DMS153 treated with DMSO at 0.1 percent for 48 hours (cell line): ENCODE data around the gene POPDC3.
A peak's percentile ranks its signal among the peaks of the same experiment; 100 is the strongest.
"Not testable (repeated sequence)": the region's sequence is repeated elsewhere in the genome, so short reads cannot be mapped to it uniquely, and the experiment has no call there.

Source experiments
- DNase-seq: peaks from one replicate; lab custom pipeline; 2025; ENCODE audit not compliant: unreplicated experiment; lab: John Stamatoyannopoulos, UW

Gene POPDC3, protein sequence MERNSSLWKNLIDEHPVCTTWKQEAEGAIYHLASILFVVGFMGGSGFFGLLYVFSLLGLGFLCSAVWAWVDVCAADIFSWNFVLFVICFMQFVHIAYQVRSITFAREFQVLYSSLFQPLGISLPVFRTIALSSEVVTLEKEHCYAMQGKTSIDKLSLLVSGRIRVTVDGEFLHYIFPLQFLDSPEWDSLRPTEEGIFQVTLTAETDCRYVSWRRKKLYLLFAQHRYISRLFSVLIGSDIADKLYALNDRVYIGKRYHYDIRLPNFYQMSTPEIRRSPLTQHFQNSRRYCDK

DNA sequence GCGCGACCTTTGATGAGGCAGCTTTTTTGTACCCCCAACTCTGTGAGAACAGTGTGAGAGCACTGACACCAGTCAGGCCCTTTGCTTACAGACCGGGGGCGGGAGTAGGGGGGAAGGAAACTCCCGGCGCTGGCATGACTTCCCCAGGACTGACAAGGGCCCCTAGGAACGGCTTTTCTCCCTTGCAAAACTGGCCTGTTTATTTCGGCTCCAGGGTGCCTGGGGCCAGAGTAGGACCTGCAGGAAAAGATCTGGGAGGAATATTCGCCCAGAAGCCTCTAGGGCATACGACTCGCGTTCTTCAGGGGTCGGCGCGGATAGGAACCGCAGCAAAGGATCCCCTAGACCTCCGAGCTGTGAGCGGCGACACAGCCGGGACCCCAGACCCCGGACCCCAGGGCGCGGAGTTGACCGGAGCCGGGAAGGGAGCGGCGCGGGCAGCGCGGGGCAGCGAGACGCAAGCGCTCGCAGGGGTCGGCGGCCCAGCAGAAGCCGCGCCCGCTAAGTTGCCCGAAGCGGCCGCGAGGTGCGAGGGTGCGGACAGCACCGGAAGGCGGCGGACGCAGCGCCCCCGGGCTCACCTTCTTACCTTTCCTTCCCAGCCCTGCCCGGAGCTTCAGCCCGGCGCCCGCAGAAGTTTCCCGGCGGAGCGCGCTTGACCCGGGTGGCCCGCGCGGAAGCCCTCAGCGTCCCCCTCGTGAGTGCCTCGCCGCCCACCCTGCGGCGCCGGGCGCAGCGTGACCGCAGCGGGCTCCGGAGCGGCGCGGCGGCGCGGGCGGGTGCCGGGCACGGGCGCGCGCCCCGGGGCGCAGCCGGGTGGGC, at the start of gene POPDC3:
Gene POPDC3 (minus strand): TSS at position 771 of the 822 bp plus-strand sequence. CDS start 18,105 bp downstream, outside the sequence.
- DNase-seq = peak; percentile 19

- DNase-seq = no peak
Observed at GRCh38 chr6:105227295-105227767, 47.5 kb upstream of the POPDC3 start.

- no peak for DNase-seq
Observed at GRCh38 chr6:105226598-105227294, 46.9 kb upstream of the POPDC3 start.

- no peak for DNase-seq
Observed at GRCh38 chr6:105223242-105223641, 43.4 kb upstream of the POPDC3 start.

GRCh38 chr6:105221219-105221618, 41.4 kb upstream of the POPDC3 start:
- DNase-seq = not testable (repeated sequence)

DNA sequence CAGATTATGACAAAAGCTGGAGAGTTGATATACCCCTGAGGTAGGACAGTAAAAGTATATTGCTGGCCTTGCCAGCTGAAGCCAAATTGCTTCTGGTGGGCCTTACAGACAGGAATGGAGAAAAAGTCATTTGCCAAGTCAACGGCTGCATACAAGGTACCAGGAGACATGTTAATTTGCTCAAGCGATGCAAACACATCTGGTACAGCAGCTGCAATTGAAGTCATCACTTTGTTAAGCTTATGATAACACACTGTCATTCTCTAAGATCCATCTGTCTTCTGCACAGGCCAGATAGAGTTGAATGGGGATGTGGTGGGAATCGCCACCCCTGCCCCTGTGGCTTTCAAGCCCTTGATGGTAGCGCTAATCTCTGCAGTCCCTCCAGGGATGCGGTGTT, 40.4 kb upstream of the POPDC3 start:
- no peak for DNase-seq

- DNase-seq = not testable (repeated sequence)
Observed at GRCh38 chr6:105219218-105219617, 39.4 kb upstream of the POPDC3 start.

DNA sequence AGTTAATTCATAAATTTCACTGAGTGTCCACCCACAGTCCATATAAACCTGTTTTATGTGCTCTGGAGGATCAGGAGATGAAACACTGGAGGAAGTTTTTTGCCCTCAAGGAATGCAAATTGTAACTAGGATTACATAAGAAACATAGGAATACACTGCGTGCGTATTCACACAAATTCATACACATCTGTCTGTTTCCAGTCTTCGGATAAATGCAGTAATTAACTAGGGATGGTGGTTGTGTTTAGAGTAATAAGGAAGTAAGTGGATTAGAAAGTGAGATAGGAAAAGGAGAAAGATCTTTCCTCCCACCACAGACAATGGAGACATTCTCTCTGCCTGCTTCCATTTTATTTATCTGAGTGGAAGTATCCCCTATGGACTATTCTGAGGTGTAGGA, 35.7 kb upstream of the POPDC3 start:
- no peak for DNase-seq

DNA sequence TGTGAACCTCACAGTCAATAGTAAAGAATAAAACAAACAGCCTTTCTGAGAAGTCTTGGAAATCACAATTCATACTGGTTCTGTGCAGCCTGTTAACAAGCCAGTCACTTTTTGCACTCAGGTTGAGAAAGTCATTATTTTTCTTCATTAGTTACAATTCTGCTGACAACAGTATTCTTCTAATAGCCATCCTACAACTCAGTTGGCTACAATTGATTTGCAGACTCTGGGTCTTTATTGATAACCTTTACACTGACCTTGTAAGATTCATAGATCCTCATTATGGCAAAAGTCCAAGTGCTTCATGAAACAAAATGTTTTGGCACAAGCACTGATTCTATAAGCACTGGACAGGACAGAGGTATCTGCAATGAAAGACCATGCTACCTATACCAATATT, 34.9 kb upstream of the POPDC3 start:
- DNase-seq = no peak

DNA sequence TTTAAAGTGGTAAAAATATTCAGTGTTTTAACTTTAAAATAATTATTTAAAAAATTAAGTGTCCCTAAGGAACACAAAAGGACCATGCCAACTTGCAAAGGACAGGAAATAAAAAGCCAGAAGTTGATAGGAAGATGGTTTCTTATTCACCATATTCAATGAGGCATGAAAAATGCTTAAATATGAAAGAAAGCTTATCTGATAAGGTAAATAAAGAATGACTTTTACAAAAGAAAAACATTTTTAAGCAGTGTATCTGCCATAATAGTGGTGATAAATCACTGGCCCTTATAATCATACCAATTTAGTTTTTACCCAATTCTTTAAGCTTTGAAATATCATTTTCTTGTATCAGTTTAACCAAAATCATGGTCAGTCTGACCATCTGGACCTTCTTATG, 33.5 kb upstream of the POPDC3 start:
- DNase-seq = no peak

DNA sequence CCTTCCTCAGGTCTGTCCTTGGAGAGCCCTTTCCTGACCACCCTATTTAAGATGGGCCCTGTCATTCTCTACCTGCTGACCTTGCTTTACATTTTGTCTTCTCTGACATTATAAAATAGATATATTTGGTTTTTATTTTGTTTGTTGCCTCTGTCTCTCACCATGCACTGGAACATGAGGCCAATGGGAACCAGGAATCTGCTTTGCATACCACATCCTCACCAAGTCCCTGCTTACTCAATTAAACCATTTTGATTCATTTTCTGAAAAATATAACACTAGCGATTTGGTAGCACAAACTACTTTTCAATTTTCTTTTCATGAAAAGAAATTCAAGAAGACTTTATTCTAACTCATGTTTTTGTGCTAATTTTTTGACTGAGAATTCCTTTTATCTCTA, 32.8 kb upstream of the POPDC3 start:
- DNase-seq = no peak

GRCh38 chr6:105211831-105212230, 32.0 kb upstream of the POPDC3 start:
- DNase-seq = no peak

GRCh38 chr6:105210932-105211531, 31.2 kb upstream of the POPDC3 start:
- no peak for DNase-seq

DNA sequence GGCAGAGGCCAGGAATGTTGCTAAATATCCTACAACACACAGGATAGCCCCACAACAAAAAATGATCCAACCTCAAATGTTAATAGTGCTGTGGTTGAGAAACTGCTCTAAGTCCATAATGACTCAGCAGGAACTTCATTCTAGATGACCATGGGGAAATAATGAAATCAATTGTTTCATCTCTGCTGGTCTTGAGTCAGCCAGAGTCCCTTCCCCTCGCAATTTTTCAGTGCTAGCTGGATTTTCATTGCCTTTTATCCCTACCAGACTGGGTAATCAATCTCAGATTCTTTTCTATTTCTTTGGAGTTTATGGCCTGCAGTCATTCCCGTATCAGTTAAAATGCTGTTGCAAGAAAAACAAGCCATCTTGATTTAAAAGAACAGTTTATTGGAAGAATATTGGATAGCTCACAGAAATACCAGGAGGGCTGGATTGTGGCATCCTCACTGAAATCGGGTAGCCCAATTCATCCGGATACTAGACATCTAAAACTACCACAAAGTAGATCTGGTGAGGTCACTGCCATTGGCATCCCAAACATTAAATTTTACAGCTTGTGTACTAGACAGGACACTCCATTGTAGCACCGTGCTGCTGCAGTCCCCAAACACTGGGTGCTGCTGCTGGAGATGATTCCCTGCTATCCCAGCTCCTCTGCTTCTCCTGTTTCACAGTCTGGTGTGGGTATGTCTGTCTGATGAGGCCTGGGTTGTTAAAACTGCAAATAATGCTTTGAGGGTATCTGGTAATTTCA, 30.3 kb upstream of the POPDC3 start:
- no peak for DNase-seq

DNA sequence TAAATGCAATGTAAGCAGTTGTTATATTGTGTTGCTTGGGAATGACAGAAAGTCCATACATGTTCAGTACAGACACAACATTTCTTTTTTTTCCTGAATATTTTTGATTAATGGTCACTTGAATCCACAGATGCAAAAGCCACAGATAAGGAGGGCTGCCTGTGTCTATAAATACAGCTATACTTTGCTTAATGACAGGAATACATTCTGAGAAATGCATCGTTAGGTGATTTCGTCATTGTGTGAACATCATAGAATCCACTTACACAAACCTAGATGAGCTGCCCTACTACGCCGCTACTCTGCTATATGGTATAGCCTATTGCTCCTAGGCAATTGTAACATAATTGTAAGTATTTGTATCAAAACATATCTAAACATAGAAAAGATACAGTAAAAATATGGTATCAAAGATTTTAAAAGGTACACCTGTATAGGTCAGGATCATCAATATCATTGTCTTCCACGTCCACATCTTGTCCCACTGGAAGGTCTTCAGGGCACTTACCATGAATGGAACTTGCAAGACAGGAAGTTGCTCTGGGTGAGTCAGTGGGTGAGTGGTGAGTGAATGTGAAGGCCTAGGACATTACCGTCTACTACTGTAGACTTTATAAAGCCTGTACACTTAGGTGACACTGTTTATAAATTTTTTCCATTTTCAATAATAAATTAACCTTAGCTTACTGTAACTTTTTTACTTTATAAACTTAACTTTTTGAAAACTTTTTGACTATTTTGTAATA, 27.9 kb upstream of the POPDC3 start:
- DNase-seq = no peak

GRCh38 chr6:105204768-105205167, 25.0 kb upstream of the POPDC3 start:
- DNase-seq = no peak

- DNase-seq = no peak
Observed at GRCh38 chr6:105204331-105204730, 24.5 kb upstream of the POPDC3 start.

DNA sequence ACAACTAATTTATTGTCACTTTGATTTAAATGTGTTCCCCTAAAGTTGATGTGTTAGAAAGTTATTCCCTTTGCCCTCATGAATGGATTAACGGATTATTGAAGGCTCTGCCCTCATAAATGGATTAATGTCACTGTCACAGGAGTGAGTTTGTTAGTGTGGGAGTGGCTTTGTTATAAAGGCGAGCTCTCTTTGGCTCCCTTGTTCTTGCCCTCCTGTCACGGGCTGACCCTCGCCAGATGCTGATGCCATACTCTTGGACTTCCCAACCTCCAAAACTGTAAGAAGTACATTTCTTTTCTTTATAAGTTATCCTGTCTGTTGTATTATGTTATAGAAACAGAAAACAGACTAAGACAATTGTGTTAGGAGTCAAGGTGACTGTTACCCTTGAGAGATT, 22.7 kb upstream of the POPDC3 start:
- no peak for DNase-seq

DNA sequence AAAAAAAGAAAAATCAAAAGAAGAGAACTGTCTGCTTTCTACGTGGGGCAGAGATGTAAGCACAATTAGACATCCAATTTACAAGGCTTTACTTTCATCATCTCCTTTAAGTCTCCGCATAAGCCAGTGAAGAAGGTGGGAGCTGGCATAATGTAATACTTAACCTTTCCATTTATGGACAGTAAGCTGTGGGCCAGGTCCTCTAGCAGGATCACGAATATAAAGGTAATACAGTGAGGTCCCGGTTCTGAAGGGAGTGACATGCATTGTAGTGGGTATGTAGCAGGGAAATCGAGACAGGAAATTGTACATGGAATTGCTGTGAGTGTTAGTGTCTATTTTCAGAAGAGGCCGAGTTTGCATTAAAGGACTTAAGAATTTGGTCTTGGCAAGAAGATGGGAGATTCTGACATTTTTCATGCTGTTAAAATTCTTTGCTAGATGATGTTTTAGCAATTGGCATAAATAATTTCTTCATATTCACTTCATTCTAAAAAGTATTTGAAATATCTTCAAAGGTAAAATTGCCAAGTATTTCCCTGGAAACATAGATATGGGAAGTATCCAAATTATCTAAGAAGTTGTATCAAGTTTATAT, 20.4 kb upstream of the POPDC3 start:
- DNase-seq = no peak
